ENCODE measurements around the gene RRAD. TPM values are rescaled to one million over a fixed set of nuclear protein-coding genes. Genes with fewer than 3 reads are reported as not detected.

Gene RRAD
- total RNA-seq, 1 donor from 2014 or later = not detected

GRCh38 chr16:66923866-66924265, 1.5 kb downstream of the RRAD start:
- no peak for TF ChIP-seq CTCF (IDR thresholded peaks at IDR 0.05; ENCODE audit: unreplicated experiment)
- DNase-seq (ENCODE audit: low spot score) = no peak
- Mint-ChIP-seq H3K4me1 (ENCODE audit: unreplicated experiment) (no peaks in the 10 kb centered on the region), H3K27me3 (ENCODE audit: unreplicated experiment) (peaks cover 19% of the 10 kb centered on the region), H3K4me3 (ENCODE audit: unreplicated experiment) (no peak overlapping the region), H3K27ac (ENCODE audit: unreplicated experiment) (no peak overlapping the region), H3K36me3 (ENCODE audit: low read depth, unreplicated experiment) (no peaks in the 10 kb centered on the region), H3K9me3 (ENCODE audit: unreplicated experiment) (no peaks in the 10 kb centered on the region)

GRCh38 chr16:66923247-66923731, 2.0 kb downstream of the RRAD start:
- no peak for DNase-seq (ENCODE audit: low spot score)
- H3K9me3 Mint-ChIP-seq (ENCODE audit: unreplicated experiment) = no peaks in the 10 kb centered on the region

GRCh38 chr16:66921729-66922450, 3.4 kb downstream of the RRAD start:
- TF ChIP-seq CTCF (IDR thresholded peaks at IDR 0.05; ENCODE audit: unreplicated experiment) = no peak
- H3K36me3 Mint-ChIP-seq (ENCODE audit: low read depth, unreplicated experiment) = no peaks in the 10 kb centered on the region
- H3K27me3 Mint-ChIP-seq (ENCODE audit: unreplicated experiment) = peaks cover 15% of the 10 kb centered on the region
- no peak overlapping the region for H3K4me3 Mint-ChIP-seq (ENCODE audit: unreplicated experiment)
- H3K4me1 Mint-ChIP-seq (ENCODE audit: unreplicated experiment) = no peaks in the 10 kb centered on the region
- no peak overlapping the region for H3K27ac Mint-ChIP-seq (ENCODE audit: unreplicated experiment)
- no peaks in the 10 kb centered on the region for H3K9me3 Mint-ChIP-seq (ENCODE audit: unreplicated experiment)
- DNase-seq (ENCODE audit: low spot score) = no peak

More at GRCh38 chr16:66923247-66923731, 2.0 kb downstream of the RRAD start:
- no peaks in the 10 kb centered on the region for H3K36me3 Mint-ChIP-seq (ENCODE audit: low read depth, unreplicated experiment)
- no peak overlapping the region for H3K27ac Mint-ChIP-seq (ENCODE audit: unreplicated experiment)
- peaks cover 19% of the 10 kb centered on the region for H3K27me3 Mint-ChIP-seq (ENCODE audit: unreplicated experiment)
- TF ChIP-seq CTCF (IDR thresholded peaks at IDR 0.05; ENCODE audit: unreplicated experiment) = no peak
- H3K4me3 Mint-ChIP-seq (ENCODE audit: unreplicated experiment) = no peak overlapping the region
- no peaks in the 10 kb centered on the region for H3K4me1 Mint-ChIP-seq (ENCODE audit: unreplicated experiment)

GRCh38 chr16:66920924-66921680, 4.2 kb downstream of the RRAD start:
- H3K27me3 Mint-ChIP-seq (ENCODE audit: unreplicated experiment) = peaks cover 15% of the 10 kb centered on the region
- no peak overlapping the region for H3K4me3 Mint-ChIP-seq (ENCODE audit: unreplicated experiment)
- H3K27ac Mint-ChIP-seq (ENCODE audit: unreplicated experiment) = no peak overlapping the region
- H3K4me1 Mint-ChIP-seq (ENCODE audit: unreplicated experiment) = no peaks in the 10 kb centered on the region
- H3K9me3 Mint-ChIP-seq (ENCODE audit: unreplicated experiment) = no peaks in the 10 kb centered on the region
- H3K36me3 Mint-ChIP-seq (ENCODE audit: low read depth, unreplicated experiment) = no peaks in the 10 kb centered on the region
- TF ChIP-seq CTCF (IDR thresholded peaks at IDR 0.05; ENCODE audit: unreplicated experiment) = no peak
- no peak for DNase-seq (ENCODE audit: low spot score)

GRCh38 chr16:66920299-66920590, 5.1 kb downstream of the RRAD start:
- Mint-ChIP-seq H3K4me1 (ENCODE audit: unreplicated experiment) (no peaks in the 10 kb centered on the region), H3K9me3 (ENCODE audit: unreplicated experiment) (no peaks in the 10 kb centered on the region), H3K36me3 (ENCODE audit: low read depth, unreplicated experiment) (no peaks in the 10 kb centered on the region), H3K4me3 (ENCODE audit: unreplicated experiment) (no peak overlapping the region), H3K27me3 (ENCODE audit: unreplicated experiment) (peaks cover 10% of the 10 kb centered on the region), H3K27ac (ENCODE audit: unreplicated experiment) (no peak overlapping the region)
- no peak for TF ChIP-seq CTCF (IDR thresholded peaks at IDR 0.05; ENCODE audit: unreplicated experiment)
- DNase-seq (ENCODE audit: low spot score) = no peak
